ENCODE data around the gene GATB.

GRCh38 chr4:151668689-151669402, 92.0 kb downstream of the GATB start:
- TF ChIP-seq CTCF (IDR thresholded peaks at IDR 0.05; ENCODE audit: insufficient read depth, low read length) (no peak), GABPA (IDR thresholded peaks at IDR 0.05; ENCODE audit: low read depth) (no peak)

Measured in HL-60 (cell line).